Measurements from ENCODE around the gene TCF25. TPM values are rescaled to one million over a fixed set of nuclear protein-coding genes. Genes with fewer than 3 reads are reported as not detected.
A peak's percentile ranks its signal among the peaks of the same experiment; 100 is the strongest.

The TCF25 gene
- total and polyA plus RNA-seq, 2 experiments from 2014 or later: 229 to 300 TPM

DNA sequence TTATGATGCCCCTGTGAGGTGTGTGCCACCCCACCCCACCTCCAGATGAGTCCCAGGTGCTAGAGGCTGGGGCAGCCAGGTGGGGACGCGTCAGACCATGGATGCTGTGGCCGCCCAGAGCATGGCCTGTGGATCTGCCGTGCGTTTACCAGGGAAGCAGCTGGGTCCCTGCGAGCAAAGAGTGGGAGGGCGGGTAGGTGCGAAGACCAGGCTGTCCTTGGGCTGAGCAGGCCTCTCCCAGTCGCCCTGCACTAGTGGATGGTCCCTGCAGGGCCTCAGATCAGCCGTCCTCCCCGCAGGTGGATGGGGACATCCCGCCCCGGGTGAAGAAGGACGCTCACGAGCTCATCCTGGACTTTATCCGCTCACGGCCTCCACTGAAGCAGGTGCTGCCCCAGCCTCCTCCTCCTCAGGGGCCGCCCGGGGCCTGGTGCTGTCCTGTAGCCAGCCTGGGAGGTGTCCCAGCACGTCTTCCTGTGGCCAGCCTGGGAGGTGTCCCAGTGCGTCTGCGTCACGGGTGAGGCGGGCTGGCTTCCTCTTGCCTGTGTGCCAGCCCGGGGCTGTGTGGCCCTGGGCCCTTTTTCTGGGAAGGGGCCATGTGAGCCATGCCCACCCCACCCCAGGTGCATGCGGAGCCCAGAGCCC lies 18.0 kb upstream of the TCF25 start:
- no peaks in the 10 kb centered on the region for H3K27me3 ChIP-seq
- TF ChIP-seq, protein P1, sequence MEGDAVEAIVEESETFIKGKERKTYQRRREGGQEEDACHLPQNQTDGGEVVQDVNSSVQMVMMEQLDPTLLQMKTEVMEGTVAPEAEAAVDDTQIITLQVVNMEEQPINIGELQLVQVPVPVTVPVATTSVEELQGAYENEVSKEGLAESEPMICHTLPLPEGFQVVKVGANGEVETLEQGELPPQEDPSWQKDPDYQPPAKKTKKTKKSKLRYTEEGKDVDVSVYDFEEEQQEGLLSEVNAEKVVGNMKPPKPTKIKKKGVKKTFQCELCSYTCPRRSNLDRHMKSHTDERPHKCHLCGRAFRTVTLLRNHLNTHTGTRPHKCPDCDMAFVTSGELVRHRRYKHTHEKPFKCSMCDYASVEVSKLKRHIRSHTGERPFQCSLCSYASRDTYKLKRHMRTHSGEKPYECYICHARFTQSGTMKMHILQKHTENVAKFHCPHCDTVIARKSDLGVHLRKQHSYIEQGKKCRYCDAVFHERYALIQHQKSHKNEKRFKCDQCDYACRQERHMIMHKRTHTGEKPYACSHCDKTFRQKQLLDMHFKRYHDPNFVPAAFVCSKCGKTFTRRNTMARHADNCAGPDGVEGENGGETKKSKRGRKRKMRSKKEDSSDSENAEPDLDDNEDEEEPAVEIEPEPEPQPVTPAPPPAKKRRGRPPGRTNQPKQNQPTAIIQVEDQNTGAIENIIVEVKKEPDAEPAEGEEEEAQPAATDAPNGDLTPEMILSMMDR (IDR thresholded peaks at IDR 0.05; ENCODE audit: low read depth, low read length): no peak
- DNase-seq (ENCODE audit: low read depth in 1 of 2, low spot score in 1 of 2): no peak
- no peaks in the 10 kb centered on the region for H3K36me3 ChIP-seq
- H3K4me1 ChIP-seq (ENCODE audit: low read depth): no peaks in the 10 kb centered on the region
- no peak overlapping the region for H3K27ac ChIP-seq
- no peaks in the 10 kb centered on the region for H3K9me3 ChIP-seq (ENCODE audit: low read depth)
- H3K4me3 ChIP-seq: no peak overlapping the region

- no peak for DNase-seq (ENCODE audit: low read depth in 1 of 2, low spot score in 1 of 2)
- Histone ChIP-seq H3K27ac (no peak overlapping the region), H3K4me3 (no peak overlapping the region), H3K36me3 (no peaks in the 10 kb centered on the region), H3K4me1 (ENCODE audit: low read depth) (no peaks in the 10 kb centered on the region), H3K27me3 (no peaks in the 10 kb centered on the region), H3K9me3 (ENCODE audit: low read depth) (no peaks in the 10 kb centered on the region)
- TF ChIP-seq, protein P1 (IDR thresholded peaks at IDR 0.05; ENCODE audit: low read depth, low read length): no peak
Observed at GRCh38 chr16:89855986-89856385, 17.4 kb upstream of the TCF25 start.

DNA sequence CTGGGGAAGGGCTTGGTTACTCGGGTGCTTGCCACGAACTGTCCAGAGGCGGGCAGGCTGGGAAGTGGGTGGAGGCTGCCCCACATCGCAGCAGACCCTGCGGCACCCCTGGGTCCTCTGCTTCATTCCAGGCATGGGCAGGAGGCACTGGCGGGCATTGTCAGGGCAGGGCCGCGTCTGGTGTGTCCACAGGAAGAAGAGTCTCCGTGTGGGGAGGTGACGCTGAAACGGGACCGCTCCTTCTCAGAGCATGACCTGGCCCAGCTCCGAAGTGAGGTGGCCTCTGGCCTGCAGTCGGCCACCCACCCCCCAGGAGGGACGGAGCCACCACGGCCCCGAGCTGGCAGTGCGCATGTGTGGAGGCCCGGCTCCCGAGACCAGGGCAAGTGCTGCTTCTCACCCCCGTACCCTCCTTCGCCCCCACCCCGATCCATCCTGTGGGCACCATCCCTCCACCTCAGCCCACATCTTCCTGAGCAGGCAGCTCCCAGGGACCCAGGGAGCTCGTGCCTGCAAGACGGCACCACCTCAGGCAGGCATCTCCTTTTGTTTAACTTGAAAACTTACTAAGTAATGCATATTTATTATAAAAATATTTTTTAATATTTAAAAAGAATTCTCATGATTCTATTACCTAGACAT lies 14.3 kb upstream of the TCF25 start:
- DNase-seq (ENCODE audit: low read depth in 1 of 2, low spot score in 1 of 2): no peak
- TF ChIP-seq, protein P1 (IDR thresholded peaks at IDR 0.05; ENCODE audit: low read depth, low read length): no peak
- no peaks in the 10 kb centered on the region for H3K9me3 ChIP-seq (ENCODE audit: low read depth)
- no peak overlapping the region for H3K4me3 ChIP-seq
- no peak overlapping the region for H3K27ac ChIP-seq
- no peaks in the 10 kb centered on the region for H3K4me1 ChIP-seq (ENCODE audit: low read depth)
- H3K27me3 ChIP-seq: no peaks in the 10 kb centered on the region
- no peaks in the 10 kb centered on the region for H3K36me3 ChIP-seq

- TF ChIP-seq, protein P1 (IDR thresholded peaks at IDR 0.05; ENCODE audit: low read depth, low read length): no peak
- H3K27me3 ChIP-seq: no peaks in the 10 kb centered on the region
- no peak for DNase-seq (ENCODE audit: low read depth in 1 of 2, low spot score in 1 of 2)
- H3K4me3 ChIP-seq: no peak overlapping the region
- no peaks in the 10 kb centered on the region for H3K4me1 ChIP-seq (ENCODE audit: low read depth)
- H3K27ac ChIP-seq: no peak overlapping the region
- no peaks in the 10 kb centered on the region for H3K9me3 ChIP-seq (ENCODE audit: low read depth)
- no peaks in the 10 kb centered on the region for H3K36me3 ChIP-seq
Observed at GRCh38 chr16:89859615-89860007, 13.8 kb upstream of the TCF25 start.

DNA sequence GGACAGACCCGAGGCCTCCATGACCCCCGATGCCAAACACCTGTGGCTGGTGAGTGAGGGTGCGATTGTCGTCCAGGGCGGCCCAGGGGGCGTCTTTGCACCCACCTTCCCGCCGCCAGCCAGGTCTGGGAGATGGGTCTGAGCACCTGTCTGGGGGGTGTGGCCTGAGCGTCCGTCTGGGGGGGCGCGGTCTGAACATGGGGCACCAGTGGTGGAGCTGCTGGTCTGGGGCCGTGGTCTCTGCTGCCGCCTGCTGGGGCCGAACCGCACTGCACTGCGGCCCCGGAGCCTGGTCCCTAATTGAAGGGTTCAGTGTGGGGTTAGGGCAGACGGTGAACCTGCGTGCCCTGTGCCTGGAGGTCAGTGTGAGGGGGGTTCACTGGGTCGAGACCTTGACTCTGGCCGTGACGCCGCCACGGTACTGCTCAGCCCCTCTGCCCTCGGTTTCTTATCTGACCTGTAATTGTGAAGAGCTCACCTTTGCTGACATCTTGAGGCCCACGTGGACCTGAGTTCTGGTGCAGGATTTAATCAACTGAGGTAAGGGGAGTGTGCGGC lies 12.6 kb upstream of the TCF25 start:
- TF ChIP-seq, protein P1 (IDR thresholded peaks at IDR 0.05; ENCODE audit: low read depth, low read length): peak; percentile 97
- H3K4me3 ChIP-seq: no peak overlapping the region
- H3K9me3 ChIP-seq (ENCODE audit: low read depth): no peaks in the 10 kb centered on the region
- DNase-seq (ENCODE audit: low read depth in 1 of 2, low spot score in 1 of 2): peak; percentile 55 to 56
- no peaks in the 10 kb centered on the region for H3K36me3 ChIP-seq
- H3K4me1 ChIP-seq (ENCODE audit: low read depth): no peaks in the 10 kb centered on the region
- H3K27ac ChIP-seq: no peak overlapping the region
- H3K27me3 ChIP-seq: no peaks in the 10 kb centered on the region
